Neutrophil (primary cell): ENCODE measurements around the gene NAT10.

Experiments used
- H3K27ac ChIP-seq: fragments of 200-600 bp; sonication (generic); 2 replicates; pipeline ENCODE4 v1.5.1; 2016; ENCODE audit warnings: mild to moderate bottlenecking, moderate library complexity
- H3K27me3 ChIP-seq: fragments of 200-600 bp; sonication (generic); 2 replicates; pipeline ENCODE4 v1.6.0; 2016; ENCODE audit warnings: mild to moderate bottlenecking
- H3K36me3 ChIP-seq: fragments of 200-600 bp; sonication (generic); 2 replicates; pipeline ENCODE4 v1.5.1; 2017
- H3K4me1 ChIP-seq, 2 experiments: fragments of 200-600 bp in 1 of 2; sonication (generic) in 1 of 2; 1 replicate in 1 of 2; 2 replicates in 1 of 2; pipeline versions ENCODE4 v1.5.1 to v1.6.1; 2013 to 2016; ENCODE audit warnings: low read depth in 1 of 2, low read length in 1 of 2, mild to moderate bottlenecking in 1 of 2, moderate library complexity in 1 of 2; ENCODE audit not compliant: control insufficient read depth in 1 of 2, insufficient read depth in 1 of 2
- H3K4me3 ChIP-seq, 2 experiments: fragments of 200-600 bp in 1 of 2; sonication (generic) in 1 of 2; 1 replicate in 1 of 2; 2 replicates in 1 of 2; pipeline ENCODE4 v1.5.1; 2013 to 2016; ENCODE audit warnings: low read depth in 1 of 2, low read length in 1 of 2, mild to moderate bottlenecking in 1 of 2, moderate library complexity in 1 of 2
- H3K9me3 ChIP-seq: fragments of 200-600 bp; sonication (generic); 2 replicates; pipeline ENCODE4 v1.5.1; 2016
- CTCF ChIP-seq: fragments of 200-600 bp; sonication (generic); IDR thresholded peaks from 2 replicates; pipeline ENCODE4 v1.5.1; 2016; ENCODE audit warnings: antibody characterized with exemption

NAT10 gene

GRCh38 chr11:34151166-34151565 lies 45.7 kb downstream of the NAT10 start:
- Histone ChIP-seq H3K27ac (no peak overlapping the region), H3K4me1 (peaks cover 51 to 52% of the 10 kb centered on the region in 2 experiments), H3K4me3 (no peak overlapping the region), H3K27me3 (no peaks in the 10 kb centered on the region), H3K9me3 (no peaks in the 10 kb centered on the region), H3K36me3 (peaks cover 43% of the 10 kb centered on the region)
- no peak for TF ChIP-seq CTCF

DNA sequence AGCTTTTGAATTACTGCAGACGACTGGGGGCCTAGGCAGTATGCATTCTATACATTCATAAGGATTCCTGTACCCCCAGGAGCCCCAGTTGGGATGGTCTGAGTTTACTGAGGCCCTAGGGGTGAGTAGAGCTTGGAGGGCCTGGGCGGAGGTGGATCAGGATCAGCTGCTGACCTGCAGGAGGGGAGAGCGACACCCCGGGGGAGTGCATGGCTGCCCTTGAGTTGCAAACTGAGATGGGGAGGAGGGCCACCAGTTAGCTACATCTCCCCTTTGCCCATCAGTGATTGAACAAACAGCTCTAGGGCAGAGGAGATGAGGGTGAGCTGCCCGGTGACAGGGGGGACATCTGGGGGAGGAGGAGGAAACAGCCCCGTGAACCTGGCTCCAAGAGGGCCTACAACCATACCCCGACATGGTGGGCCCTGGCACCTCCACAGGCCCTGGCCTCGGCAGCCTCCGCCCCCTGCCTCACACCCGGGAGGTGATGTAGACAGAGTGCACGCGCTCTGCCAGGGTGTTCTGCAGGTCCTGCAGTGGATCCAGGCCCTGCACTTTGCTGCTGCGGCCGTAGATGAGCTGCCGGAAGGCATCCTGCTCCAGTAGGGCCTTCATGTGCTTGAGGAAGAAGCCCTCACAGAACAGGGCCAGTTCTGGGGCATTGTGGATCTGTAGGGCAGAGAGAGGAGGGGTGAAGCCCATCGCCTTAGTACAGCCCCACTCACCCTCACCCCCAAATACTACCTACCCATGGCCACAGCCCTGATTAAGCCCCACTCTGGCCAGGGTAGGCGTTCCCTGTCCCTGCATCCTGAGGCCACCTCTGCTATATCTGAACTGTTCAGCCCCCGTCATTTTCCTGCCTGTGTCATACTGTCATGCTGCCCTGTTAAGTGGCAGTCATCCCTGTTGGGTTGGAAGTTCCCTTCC lies 46.8 kb downstream of the NAT10 start:
- Histone ChIP-seq H3K36me3 (peaks cover 38% of the 10 kb centered on the region), H3K4me3 (no peak overlapping the region), H3K9me3 (no peaks in the 10 kb centered on the region), H3K27me3 (no peaks in the 10 kb centered on the region), H3K27ac (no peak overlapping the region), H3K4me1 (peaks cover 51 to 52% of the 10 kb centered on the region in 2 experiments)
- TF ChIP-seq CTCF, result no peak

- Histone ChIP-seq H3K36me3 (peaks cover 58% of the 10 kb centered on the region), H3K27ac (peak overlapping the region; percentile 59), H3K4me1 (peaks cover 33 to 34% of the 10 kb centered on the region in 2 experiments), H3K27me3 (no peaks in the 10 kb centered on the region), H3K4me3 (peak overlapping the region in 1 of 2 experiments; percentile 23), H3K9me3 (no peaks in the 10 kb centered on the region)
- TF ChIP-seq CTCF, result no peak
These were observed 48.8 kb downstream of the NAT10 start for GRCh38 chr11:34154059-34154875.

DNA sequence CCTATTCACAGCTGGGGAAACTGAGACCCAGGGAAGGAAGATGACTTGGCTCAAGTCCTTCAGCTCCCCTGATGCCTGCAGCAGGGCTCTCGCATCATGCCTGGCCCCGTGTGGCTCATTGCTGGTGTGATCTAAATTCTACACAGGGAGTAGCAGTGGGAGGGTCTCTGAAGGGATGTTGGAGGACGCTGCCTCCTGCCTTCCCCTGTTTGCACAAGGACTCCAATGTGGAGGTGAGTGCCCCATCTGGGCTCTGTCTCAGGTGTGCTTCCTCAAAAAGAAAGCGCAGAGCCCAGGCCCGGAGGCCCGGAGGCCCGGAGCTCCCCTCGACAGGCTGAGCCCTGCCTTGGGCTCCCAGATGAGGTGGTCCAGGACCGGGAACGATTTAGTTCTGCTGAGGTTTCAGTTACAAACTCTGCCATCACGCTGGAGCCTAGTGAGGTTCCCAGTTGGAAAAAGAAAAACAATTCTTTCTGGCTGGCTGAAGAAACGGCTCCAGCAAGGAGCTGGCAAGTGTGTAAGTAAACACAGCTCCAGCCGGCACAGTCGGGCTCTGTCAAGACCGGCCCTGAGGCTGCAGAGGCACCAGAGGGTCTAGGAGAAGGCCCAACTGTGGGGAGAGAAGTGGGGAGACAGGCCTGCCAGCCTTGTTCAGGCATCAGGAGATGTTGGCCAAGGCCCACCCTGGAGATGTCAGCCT lies 49.8 kb downstream of the NAT10 start:
- Histone ChIP-seq H3K27me3 (no peaks in the 10 kb centered on the region), H3K4me1 (peaks cover 24 to 27% of the 10 kb centered on the region in 2 experiments), H3K36me3 (peaks cover 68% of the 10 kb centered on the region), H3K4me3 (no peak overlapping the region), H3K27ac (peak overlapping the region; percentile 59), H3K9me3 (no peaks in the 10 kb centered on the region)
- TF ChIP-seq CTCF, result no peak

GRCh38 chr11:34155757-34156062 lies 50.3 kb downstream of the NAT10 start:
- Histone ChIP-seq H3K4me1 (peaks cover 23 to 27% of the 10 kb centered on the region in 2 experiments), H3K27ac (no peak overlapping the region), H3K4me3 (no peak overlapping the region), H3K27me3 (no peaks in the 10 kb centered on the region), H3K36me3 (peaks cover 69% of the 10 kb centered on the region), H3K9me3 (no peaks in the 10 kb centered on the region)
- no peak for TF ChIP-seq CTCF
